SK-N-MC (cell line): ENCODE data around the gene GRM2.

Experiments used
- EZH2 ChIP-seq: fragments of 200-600 bp; sonication (generic); IDR thresholded peaks from one replicate; pipeline ENCODE4 v1.6.1; 2017; ENCODE audit warnings: antibody characterized with exemption
- FOXP2 ChIP-seq: optimal IDR thresholded peaks from 2 replicates; pipeline ENCODE3; 2011; ENCODE audit warnings: mild to moderate bottlenecking, moderate library complexity; ENCODE audit not compliant: insufficient read depth; ENCODE audit errors: extremely low read length, control extremely low read depth
- POLR2AphosphoS5 ChIP-seq: IDR thresholded peaks from 2 replicates; pipeline ENCODE4 v1.6.1; 2012; ENCODE audit warnings: mild to moderate bottlenecking, low read depth, low read length, borderline replicate concordance

DNA sequence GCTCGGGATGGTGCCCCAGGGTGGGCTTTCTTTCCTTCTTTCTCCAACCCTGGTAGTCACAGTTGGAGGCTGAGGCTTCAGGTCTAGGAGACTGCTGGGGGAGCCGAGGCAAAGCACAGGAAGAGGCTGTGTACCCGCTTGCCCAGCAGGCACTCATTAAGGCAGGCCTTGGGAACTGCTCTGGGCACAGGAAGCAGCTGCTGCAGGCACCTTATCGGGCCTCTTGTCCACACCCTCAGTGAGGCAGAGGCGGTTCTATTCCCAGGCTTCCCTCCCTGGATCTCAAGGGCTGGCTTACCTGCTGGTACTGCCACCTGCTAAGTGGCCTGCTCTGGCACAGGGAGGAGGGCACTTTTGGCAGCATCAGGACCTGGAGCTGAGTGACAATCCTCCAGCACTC is 15.8 kb upstream of the GRM2 start:
- TF ChIP-seq POLR2AphosphoS5, result no peak
- TF ChIP-seq EZH2, result no peak
- TF ChIP-seq FOXP2, result no peak
